ENCODE measurements around the gene GABPA.
A peak's percentile ranks its signal among the peaks of the same experiment; 100 is the strongest.
"Not testable (repeated sequence)": the region's sequence is repeated elsewhere in the genome, so short reads cannot be mapped to it uniquely, and the experiment has no call there.

The GABPA gene

GRCh38 chr21:25737421-25737820, 2.6 kb downstream of the GABPA start:
- DNase-seq (ENCODE audit: low read depth in 2 of 2): no peak

GRCh38 chr21:25742900-25743299, 8.1 kb downstream of the GABPA start:
- DNase-seq (ENCODE audit: low read depth in 2 of 2): no peak

DNA sequence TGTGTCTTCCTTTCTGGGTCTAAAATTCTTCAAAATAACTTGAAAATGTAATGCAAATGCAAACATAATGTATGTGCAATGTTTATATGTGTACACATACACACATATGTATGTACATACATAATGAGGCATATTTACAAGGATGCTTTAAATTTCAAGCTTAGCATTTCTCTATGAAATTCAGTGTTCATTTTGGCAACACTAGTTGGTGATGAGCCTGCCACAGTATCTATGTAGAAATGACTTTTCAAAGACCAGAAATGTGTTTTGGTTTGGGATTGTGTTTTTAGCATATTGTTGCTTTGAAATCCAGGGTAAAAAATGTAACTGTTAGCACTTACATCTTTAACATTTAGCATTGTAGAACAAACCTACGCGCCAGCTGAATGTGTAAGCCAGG, 10.1 kb downstream of the GABPA start:
- DNase-seq (ENCODE audit: low read depth in 2 of 2): no peak

GRCh38 chr21:25750085-25750484, 15.3 kb downstream of the GABPA start:
- DNase-seq (ENCODE audit: low read depth in 2 of 2): no peak

DNA sequence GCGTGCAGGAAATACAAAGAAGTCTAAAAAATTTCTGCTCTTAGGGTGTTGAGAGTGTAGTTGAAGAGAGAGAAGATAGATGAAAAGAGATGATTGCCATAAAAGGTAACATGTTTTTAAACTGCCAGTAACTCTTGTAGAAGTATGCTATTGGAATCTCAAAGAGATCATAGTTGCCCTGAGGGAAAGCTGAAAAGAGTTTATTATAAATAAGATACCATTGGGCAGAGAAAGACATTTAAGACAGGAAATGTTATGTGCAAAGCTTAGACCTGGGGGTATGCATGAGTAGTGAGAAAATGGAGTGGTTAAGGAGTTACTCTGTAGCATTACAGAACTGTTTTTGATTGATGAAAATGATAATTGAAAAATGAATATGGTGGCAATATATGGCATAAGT, 17.6 kb downstream of the GABPA start:
- no peak for DNase-seq (ENCODE audit: low read depth in 2 of 2)

GRCh38 chr21:25756190-25756932, 21.6 kb downstream of the GABPA start:
- no peak for DNase-seq (ENCODE audit: low read depth in 2 of 2)

DNA sequence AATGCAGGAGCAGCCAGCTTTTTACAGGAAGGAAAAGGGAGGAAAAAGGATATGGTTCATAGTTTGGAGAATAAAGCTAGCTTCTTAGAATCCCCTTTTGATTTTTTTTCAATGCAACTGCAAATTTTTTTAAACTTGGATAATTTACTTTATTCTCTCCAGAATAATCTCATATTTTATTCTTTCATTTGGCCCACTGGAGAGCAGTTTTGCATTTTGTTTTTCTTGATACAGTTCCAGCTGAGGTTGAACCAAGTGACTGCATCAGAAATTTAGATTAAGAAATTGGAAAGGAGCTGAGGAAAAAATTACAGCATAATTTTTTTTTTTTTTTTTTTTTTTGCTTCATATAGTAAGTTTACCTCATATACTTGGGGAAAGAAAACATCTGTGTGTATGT, 22.8 kb downstream of the GABPA start:
- DNase-seq (ENCODE audit: low read depth in 2 of 2): no peak

DNA sequence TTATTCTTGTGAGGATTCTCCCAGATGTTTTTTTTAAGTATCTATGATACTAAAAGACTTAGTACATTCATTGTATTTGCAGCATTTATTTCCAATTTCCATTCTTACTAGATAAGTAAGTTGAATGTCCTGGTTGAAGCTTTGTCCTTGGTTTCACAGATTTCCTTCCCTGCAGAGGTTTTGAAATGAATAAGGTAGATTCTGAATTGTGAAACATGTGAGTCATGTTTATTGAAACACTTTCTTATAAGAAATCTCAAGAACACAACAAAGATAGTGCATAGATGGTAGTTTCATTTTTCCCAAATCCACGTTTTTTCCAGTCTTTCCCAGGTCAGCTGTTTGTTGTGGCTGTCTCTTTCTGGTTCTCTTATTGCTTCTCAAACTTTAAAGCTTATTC, 24.8 kb downstream of the GABPA start:
- DNase-seq (ENCODE audit: low read depth in 2 of 2): no peak

DNA sequence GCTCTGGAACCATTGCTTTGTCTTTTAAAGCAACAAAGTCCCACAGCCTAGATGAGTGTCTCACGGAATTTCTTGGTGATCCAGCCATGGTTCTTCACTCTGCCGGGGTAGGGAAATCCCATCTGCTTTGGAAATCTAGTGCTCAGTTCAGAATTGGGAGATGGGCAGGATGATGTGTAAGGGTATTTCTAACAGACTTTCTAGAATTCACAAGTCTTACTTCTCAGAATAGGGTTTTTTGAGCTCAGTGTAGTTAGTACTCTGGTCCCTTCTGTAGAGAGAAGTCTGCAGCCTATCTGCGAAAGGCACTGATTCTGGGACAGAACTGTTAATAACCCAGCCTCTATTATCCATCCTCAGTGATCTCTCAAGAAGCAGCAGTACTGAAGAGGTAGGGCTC, 25.3 kb downstream of the GABPA start:
- DNase-seq (ENCODE audit: low read depth in 2 of 2): no peak

- DNase-seq (ENCODE audit: low read depth in 2 of 2): no peak
Measured at GRCh38 chr21:25760677-25761076, 25.9 kb downstream of the GABPA start.

DNA sequence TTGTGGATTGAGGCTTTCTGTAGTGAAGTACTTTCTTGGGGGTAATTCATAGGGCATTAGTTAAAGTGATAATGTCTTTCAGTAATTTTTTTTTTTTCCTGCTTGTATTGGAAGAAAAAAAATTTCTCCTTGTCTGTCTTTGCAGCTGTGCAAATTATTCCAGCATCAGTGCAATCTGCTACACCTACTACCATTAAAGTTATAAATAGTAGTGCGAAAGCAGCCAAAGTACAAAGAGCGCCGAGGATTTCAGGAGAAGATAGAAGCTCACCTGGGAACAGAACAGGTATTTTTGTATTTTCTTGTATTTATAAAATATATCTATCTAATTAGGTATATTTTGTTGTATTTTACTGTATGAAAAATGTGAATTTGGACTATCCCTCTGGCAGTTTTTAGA, 29.3 kb downstream of the GABPA start:
- no peak for DNase-seq (ENCODE audit: low read depth in 2 of 2)

- no peak for DNase-seq (ENCODE audit: low read depth in 2 of 2)
Measured at GRCh38 chr21:25767921-25768320, 33.1 kb downstream of the GABPA start.

- DNase-seq (ENCODE audit: low read depth in 2 of 2): no peak
Measured at GRCh38 chr21:25772686-25773085, 37.9 kb downstream of the GABPA start.

DNA sequence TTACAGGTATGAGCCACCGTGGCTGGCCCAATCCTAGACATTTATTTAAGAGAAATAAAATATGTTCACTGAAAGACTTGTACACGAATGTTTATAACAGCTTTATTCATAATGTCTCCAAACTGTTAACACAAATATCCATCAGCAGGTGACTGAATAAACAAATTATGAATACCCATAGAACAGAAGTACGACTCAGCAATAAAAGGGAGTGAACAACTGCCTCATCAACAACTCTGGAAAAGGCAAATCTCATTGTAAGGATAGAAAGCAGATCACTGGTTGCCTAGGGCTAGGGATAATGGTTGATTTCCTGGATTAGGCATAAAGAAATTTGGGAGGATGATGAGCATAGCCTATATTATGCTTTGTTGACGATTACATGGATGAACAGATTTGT, 41.7 kb downstream of the GABPA start:
- DNase-seq (ENCODE audit: low read depth in 2 of 2): no peak

DNA sequence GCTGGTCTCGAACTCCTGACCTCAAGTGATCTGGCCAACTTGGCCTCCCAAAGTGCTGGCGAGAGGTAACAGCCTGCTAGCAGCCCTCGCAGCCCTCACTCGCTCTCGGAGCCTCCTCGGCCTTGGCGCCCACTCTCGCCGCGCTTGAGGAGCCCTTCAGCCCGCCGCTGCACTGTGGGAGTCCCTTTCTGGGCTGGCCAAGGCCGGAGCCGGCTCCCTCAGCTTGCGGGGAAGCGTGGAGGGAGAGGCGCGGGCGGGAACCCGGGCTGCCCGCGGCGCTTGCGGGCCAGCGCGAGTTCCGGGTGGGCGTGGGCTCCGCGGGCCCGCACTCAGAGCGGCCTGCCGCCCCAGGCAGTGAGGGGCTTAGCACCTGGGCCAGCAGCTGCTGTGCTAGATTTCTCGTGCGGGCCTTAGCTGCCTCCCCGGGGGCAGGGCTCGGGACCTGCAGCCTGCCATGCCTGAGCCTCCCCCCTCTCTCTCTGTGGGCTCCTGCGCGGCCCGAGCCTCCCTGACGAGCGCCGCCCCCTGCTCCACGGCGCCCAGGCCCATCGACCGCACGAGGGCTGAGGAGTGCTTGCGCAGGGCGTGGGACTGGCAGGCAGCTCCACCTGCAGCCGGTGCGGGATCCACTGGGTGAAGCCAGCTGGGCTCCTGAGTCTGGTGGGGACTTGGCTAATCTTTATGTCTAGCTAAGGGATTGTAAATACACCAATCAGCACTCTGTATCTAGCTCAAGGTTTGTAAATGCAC, 43.5 kb downstream of the GABPA start:
- DNase-seq (ENCODE audit: low read depth in 2 of 2): not testable (repeated sequence)

GRCh38 chr21:25788677-25789076, 53.9 kb downstream of the GABPA start:
- no peak for DNase-seq (ENCODE audit: low read depth in 2 of 2)

DNA sequence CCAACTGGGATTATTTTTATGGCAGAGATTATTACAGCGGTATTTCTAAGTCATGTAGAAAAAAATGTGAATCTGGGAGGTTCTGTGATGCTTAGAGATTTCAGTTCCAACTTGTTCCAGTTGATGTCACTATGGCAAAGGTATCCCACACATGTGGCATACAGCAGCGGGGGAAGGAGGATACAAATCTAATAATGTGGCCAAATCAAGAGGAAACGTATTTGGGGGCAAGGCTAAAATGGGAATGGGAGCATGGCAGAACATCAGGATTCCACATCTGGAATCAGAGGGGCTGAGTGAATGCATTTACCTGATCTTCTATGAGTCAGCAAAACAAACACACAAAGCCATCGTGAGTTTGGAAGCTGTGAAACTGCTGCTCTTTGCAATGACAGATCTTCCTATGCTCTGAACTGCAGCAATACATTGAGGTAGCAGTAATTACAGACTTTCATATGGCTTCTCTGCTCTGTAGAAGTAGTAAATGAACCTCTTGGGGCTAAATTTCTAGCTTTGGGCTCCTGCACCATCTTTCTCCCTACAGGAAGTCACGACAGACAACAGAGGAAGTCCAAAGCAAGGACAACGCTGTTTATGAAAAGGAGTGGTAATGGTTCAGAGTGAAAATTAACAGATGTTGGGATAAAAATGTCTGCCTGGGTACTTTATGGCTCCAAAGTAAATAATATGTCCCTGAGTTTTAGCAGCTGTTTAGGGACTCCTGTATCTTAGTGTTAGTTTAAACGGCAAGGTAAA, 55.5 kb downstream of the GABPA start:
- no peak for DNase-seq (ENCODE audit: low read depth in 2 of 2)

- DNase-seq (ENCODE audit: low read depth in 2 of 2): no peak
Measured at GRCh38 chr21:25790878-25791204, 56.1 kb downstream of the GABPA start.

DNA sequence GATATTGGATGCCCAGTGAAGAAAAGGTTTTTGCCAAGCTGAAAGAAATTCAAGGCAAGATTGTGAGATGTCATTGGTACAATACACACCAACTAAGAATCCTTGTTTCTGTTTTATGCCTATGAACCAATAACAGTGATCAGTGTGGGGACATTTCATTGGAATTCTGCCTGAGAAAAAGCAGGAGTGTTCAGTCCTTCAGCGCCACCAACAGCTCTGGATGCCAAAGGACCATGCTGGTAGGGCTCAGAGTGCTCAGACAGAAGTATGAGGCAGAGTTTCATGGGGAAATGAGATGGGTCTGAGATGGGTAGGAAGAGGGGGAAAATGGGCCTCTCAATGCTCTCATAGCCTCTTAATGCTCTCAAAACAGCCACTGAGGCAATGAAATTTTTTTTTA, 56.5 kb downstream of the GABPA start:
- no peak for DNase-seq (ENCODE audit: low read depth in 2 of 2)

DNA sequence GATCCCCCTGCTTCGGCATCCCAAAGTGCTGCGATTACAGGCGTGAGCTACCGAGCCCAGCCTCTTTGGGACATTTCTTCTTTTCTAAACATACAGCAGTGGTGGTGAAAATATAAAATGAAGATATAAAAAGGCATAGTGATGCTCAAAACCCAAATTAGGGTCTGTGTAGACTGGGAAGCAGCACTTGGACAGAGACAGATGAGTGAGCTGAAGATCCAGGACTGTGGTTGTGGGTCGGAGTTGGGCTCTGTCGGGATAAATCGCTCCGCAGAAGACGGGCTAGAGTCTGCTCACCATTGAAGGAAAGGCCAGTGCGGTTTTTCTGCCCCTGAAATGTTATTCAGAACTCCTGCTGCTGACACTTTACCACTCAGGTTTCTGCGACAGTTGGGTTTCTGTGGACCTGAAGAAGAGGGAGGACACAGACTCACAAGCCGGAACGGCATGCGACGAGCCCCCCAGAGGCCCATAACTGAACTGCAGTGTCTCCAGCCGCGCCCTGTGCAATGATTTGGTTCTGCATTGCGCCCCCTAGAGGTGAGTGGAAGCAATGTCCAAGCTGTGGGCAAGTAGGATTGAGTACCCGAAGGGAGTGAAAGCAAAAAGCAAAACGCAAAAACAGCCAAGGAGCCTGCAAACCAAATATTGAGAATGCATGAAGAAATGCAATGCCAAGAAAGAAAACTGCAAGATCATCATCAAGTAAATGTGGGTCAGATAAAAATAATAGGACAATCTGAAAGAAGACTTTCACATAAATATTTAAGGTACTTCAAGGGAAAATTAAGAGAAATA, 66.6 kb downstream of the GABPA start:
- peak; percentile 75 for DNase-seq (ENCODE audit: low read depth in 2 of 2)

DNA sequence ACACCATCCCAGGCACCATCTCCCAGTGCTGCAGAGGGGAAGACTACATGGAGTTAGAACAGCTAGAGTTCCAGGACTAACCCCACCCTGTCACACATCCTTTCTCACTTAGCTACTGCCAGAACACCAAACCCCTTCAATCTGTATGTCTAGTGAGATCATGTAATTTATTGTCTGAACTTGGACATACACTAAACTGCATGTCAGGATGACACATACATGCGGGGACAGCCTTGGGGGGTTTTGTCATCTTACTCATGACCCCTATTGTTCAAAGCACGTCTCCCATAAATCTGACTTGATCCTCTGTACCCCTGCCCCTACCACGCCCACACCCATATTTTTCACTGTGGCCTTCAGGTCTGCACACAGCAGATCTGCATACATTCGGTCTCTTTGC, 71.3 kb downstream of the GABPA start:
- DNase-seq (ENCODE audit: low read depth in 2 of 2): no peak

DNA sequence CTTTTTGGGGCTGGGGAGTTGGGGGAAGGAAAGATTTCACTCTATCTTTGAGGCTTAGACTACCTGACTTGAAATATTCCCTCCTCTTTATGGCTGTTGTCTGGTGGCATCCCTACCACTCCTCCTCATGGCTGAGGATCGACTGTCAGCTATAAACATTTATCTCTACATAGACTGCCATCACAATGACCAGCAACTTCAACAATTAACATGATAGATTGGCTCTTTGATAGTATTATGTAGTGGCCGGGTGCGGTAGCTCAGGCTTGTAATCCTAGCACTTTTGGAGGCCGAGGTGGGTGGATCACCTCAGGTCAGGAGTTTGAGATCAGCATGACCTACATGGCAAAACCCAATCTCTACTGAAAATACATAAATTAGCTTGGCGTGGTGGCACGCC, 72.4 kb downstream of the GABPA start:
- DNase-seq (ENCODE audit: low read depth in 2 of 2): no peak
